WTC11 (cell line): Measurements from ENCODE around the gene DHX30. TPM values are rescaled to one million over a fixed set of nuclear protein-coding genes. Genes with fewer than 3 reads are reported as not detected.
"Not testable (repeated sequence)": the region's sequence is repeated elsewhere in the genome, so short reads cannot be mapped to it uniquely, and the experiment has no call there.

Experiments
- ATAC-seq: fragments of 200-7000 bp; cut with Tn5 transposase; 2 replicates; pipeline ENCODE4 v1.10.0; 2021; ENCODE audit warnings: mild to moderate bottlenecking, moderate library complexity
- CTCF ChIA-PET: fragments of 300-600 bp; sonication (Branson Sonifier 250); formaldehyde crosslinking; loops from one replicate; lab custom pipeline; 2021; ENCODE audit warnings: antibody characterized with exemption; lab: Charles Lee
- POLR2A ChIA-PET: fragments of 350-600 bp; sonication (Branson Sonifier 250); formaldehyde crosslinking; loops from one replicate; lab custom pipeline; 2021; ENCODE audit warnings: antibody characterized with exemption; lab: Charles Lee
- DNase-seq: peaks from one replicate; pipeline ENCODE4 v3.0.0; 2021; ENCODE audit warnings: low spot score
- H3K27ac Mint-ChIP-seq: 2 replicates; pipeline ENCODE4 v1.8.0; 2021; ENCODE audit warnings: mixed read lengths
- H3K27me3 Mint-ChIP-seq: 2 replicates; pipeline ENCODE4 v1.8.0; 2021; ENCODE audit warnings: low read depth, mild to moderate bottlenecking, moderate library complexity, mixed read lengths
- H3K36me3 Mint-ChIP-seq: 2 replicates; pipeline ENCODE4 v1.8.0; 2021; ENCODE audit warnings: mixed read lengths
- H3K4me1 Mint-ChIP-seq: 2 replicates; pipeline ENCODE4 v1.8.0; 2022; ENCODE audit warnings: mixed read lengths
- H3K4me3 Mint-ChIP-seq: 2 replicates; pipeline ENCODE4 v1.8.0; 2021; ENCODE audit warnings: mild to moderate bottlenecking, moderate library complexity, mixed read lengths
- H3K9me3 Mint-ChIP-seq: 2 replicates; pipeline ENCODE4 v1.8.0; 2021; ENCODE audit warnings: mixed read lengths
- ATF1 ChIP-seq: sonication (generic); formaldehyde crosslinking; IDR thresholded peaks from 2 replicates; pipeline ENCODE4 v1.8.1; 2023; ENCODE audit warnings: mild to moderate bottlenecking, moderate library complexity, missing genetic modification reagents
- ATF2 ChIP-seq: sonication (generic); formaldehyde crosslinking; IDR thresholded peaks from 2 replicates; pipeline ENCODE4 v1.8.1; 2022; ENCODE audit warnings: low read depth, missing genetic modification reagents, borderline replicate concordance
- CBFB ChIP-seq: sonication (generic); formaldehyde crosslinking; IDR thresholded peaks from 2 replicates; pipeline ENCODE4 v1.8.1; 2022; ENCODE audit warnings: mild to moderate bottlenecking, low read depth, missing genetic modification reagents
- ERG ChIP-seq: fragments of 250-450 bp; sonication (Bioruptor Pico); IDR thresholded peaks from 2 replicates; pipeline ENCODE4 v1.8.0; 2021; ENCODE audit warnings: mild to moderate bottlenecking
- FOXK1 ChIP-seq: sonication (generic); formaldehyde crosslinking; IDR thresholded peaks from 2 replicates; pipeline ENCODE4 v1.8.0; 2022; ENCODE audit warnings: mild to moderate bottlenecking, moderate library complexity, missing genetic modification reagents
- GABPB1 ChIP-seq: sonication (generic); formaldehyde crosslinking; IDR thresholded peaks from 2 replicates; pipeline ENCODE4 v1.8.1; 2023; ENCODE audit warnings: mild to moderate bottlenecking, missing genetic modification reagents
- HMGXB4 ChIP-seq: sonication (generic); formaldehyde crosslinking; IDR thresholded peaks from 2 replicates; pipeline ENCODE4 v1.8.1; 2023; ENCODE audit warnings: mild to moderate bottlenecking, moderate library complexity, missing genetic modification reagents
- NFE2L1 ChIP-seq: sonication (generic); formaldehyde crosslinking; IDR thresholded peaks from 2 replicates; pipeline ENCODE4 v1.8.1; 2023; ENCODE audit warnings: missing genetic modification reagents
- NFYB ChIP-seq: sonication (generic); formaldehyde crosslinking; conservative IDR thresholded peaks from 2 replicates; pipeline ENCODE4 v1.8.0; 2022; ENCODE audit warnings: low read depth, missing genetic modification reagents
- NR1H2 ChIP-seq: sonication (generic); formaldehyde crosslinking; IDR thresholded peaks from 2 replicates; pipeline ENCODE4 v1.9.0; 2021; ENCODE audit warnings: mild to moderate bottlenecking, moderate library complexity, missing genetic modification reagents
- TEAD1 ChIP-seq: sonication (generic); formaldehyde crosslinking; IDR thresholded peaks from 2 replicates; pipeline ENCODE4 v1.8.0; 2022; ENCODE audit warnings: mild to moderate bottlenecking, missing genetic modification reagents
- USF2 ChIP-seq: sonication (generic); formaldehyde crosslinking; IDR thresholded peaks from 2 replicates; pipeline ENCODE4 v1.8.1; 2023; ENCODE audit warnings: mild to moderate bottlenecking, missing genetic modification reagents, moderate library complexity
- ZNF121 ChIP-seq: sonication (generic); formaldehyde crosslinking; IDR thresholded peaks from 2 replicates; pipeline ENCODE4 v1.8.0; 2023; ENCODE audit warnings: missing genetic modification reagents
- ZNF263 ChIP-seq: sonication (generic); formaldehyde crosslinking; IDR thresholded peaks from 2 replicates; pipeline ENCODE4 v1.8.1; 2022; ENCODE audit warnings: low read depth, mild to moderate bottlenecking, moderate library complexity, missing genetic modification reagents
- ZNF396 ChIP-seq: fragments of 250-450 bp; sonication (Bioruptor Pico); IDR thresholded peaks from 2 replicates; pipeline ENCODE4 v1.8.0; 2021; ENCODE audit warnings: mild to moderate bottlenecking, moderate library complexity, borderline replicate concordance
- total RNA-seq: library from RNA; stranded (reverse); gene quantifications from 3 replicates; pipeline ENCODE4 v1.2.3, GENCODE V29; 2021

DHX30 gene
- total RNA-seq, 1 experiment from 2014 or later, result 98.1 TPM

- no peak for TF ChIP-seq ZNF396 (CRISPR knock-in tag)
- no peak for TF ChIP-seq GABPB1 (CRISPR knock-in tag)
- TF ChIP-seq, all 79 proteins: peak for 0
Measured at GRCh38 chr3:47884603-47885002, 81.7 kb downstream of the DHX30 start (continued).

GRCh38 chr3:47885168-47885567 lies 82.2 kb downstream of the DHX30 start:
- ATAC-seq (no peak), DNase-seq (no peak)
- H3K4me3 Mint-ChIP-seq, result no peak overlapping the region
- H3K27me3 Mint-ChIP-seq, result no peaks in the 10 kb centered on the region
- peaks cover 34% of the 10 kb centered on the region for H3K36me3 Mint-ChIP-seq
- TF ChIP-seq ZNF121 (CRISPR knock-in tag) (peak; percentile 88), HMGXB4 (no peak), ERG (CRISPR knock-in tag) (no peak), NR1H2 (CRISPR knock-in tag) (no peak), NFE2L1 (CRISPR knock-in tag) (no peak), USF2 (CRISPR knock-in tag) (no peak), FOXK1 (CRISPR knock-in tag) (no peak), TEAD1 (CRISPR knock-in tag) (no peak)
- peaks cover 15% of the 10 kb centered on the region for H3K9me3 Mint-ChIP-seq
- POLR2A ChIA-PET, result no interaction called here
- CTCF ChIA-PET, result no interaction called here
- 0 out of 2 replicates have a peak overlapping the region, but pooled peaks have one; percentile 1 for H3K27ac Mint-ChIP-seq
- peaks cover 11% of the 10 kb centered on the region for H3K4me1 Mint-ChIP-seq

- H3K27me3 Mint-ChIP-seq, H3K9me3 Mint-ChIP-seq, ATAC-seq, H3K4me3 Mint-ChIP-seq, DNase-seq: not testable (repeated sequence)
- TF ChIP-seq NFYB (CRISPR knock-in tag), result peak; percentile 42; the same call in 1 of the 2 replicates
- Mint-ChIP-seq H3K36me3 (peaks cover 24% of the 10 kb centered on the region), H3K4me1 (peaks cover 39% of the 10 kb centered on the region), H3K27ac (peak overlapping the region; percentile 38; the same call in 1 of the 2 replicates)
- ChIA-PET POLR2A (interaction anchor here (0.6 kb wide), 1 partner anchor 97 kb away, joined by 5 read pairs; no protein-coding TSS in a partner anchor), CTCF (interaction anchor here (1.2 kb wide), 2 partner anchors 51 to 263 kb away, joined by 3 to 5 read pairs; no protein-coding TSS in a partner anchor)
Measured at GRCh38 chr3:47887991-47888390, 85.1 kb downstream of the DHX30 start.

GRCh38 chr3:47888986-47889757 lies 86.2 kb downstream of the DHX30 start:
- Mint-ChIP-seq H3K4me3 (no peak overlapping the region), H3K9me3 (peaks cover 10% of the 10 kb centered on the region)
- CTCF ChIA-PET, result interaction anchor here (2.2 to 3.2 kb wide), 3 partner anchors 52 to 269 kb away, joined by 10 to 30 read pairs (median 15); no protein-coding TSS in a partner anchor

More at GRCh38 chr3:47888986-47889757, 86.2 kb downstream of the DHX30 start:
- ATAC-seq (no peak), DNase-seq (no peak)
- H3K4me1 Mint-ChIP-seq, result peaks cover 50% of the 10 kb centered on the region
- peak overlapping the region; percentile 27; the same call in 1 of the 2 replicates for H3K27ac Mint-ChIP-seq
- no peak for TF ChIP-seq ZNF263 (CRISPR knock-in tag)
- no peak for TF ChIP-seq ATF1
- no peak for TF ChIP-seq ATF2 (CRISPR knock-in tag)
- TF ChIP-seq NFYB (CRISPR knock-in tag), result no peak
- TF ChIP-seq CBFB (CRISPR knock-in tag), result no peak
- no peaks in the 10 kb centered on the region for H3K27me3 Mint-ChIP-seq
- peaks cover 24% of the 10 kb centered on the region for H3K36me3 Mint-ChIP-seq
- POLR2A ChIA-PET, result interaction anchor here (0.6 kb wide), 2 partner anchors 27 to 457 kb away, joined by 4 to 5 read pairs; no protein-coding TSS in a partner anchor
